Neural cell (in vitro differentiated cells): ENCODE measurements around the gene NOL9. TPM values are rescaled to one million over a fixed set of nuclear protein-coding genes. Genes with fewer than 3 reads are reported as not detected.
"Not testable (repeated sequence)": the region's sequence is repeated elsewhere in the genome, so short reads cannot be mapped to it uniquely, and the experiment has no call there.

Experiments used
- H2AFZ ChIP-seq: fragments of 200-600, 300-800 bp; sonication (generic), shearing (Covaris generic); 2 replicates; pipeline ENCODE4 v1.6.0; 2014; ENCODE audit warnings: low read depth, mild to moderate bottlenecking, antibody characterized with exemption, low read length, moderate library complexity
- H3F3A ChIP-seq: fragments of 200-600 bp; shearing (Covaris generic); 2 replicates; pipeline ENCODE4 v1.6.1; 2016; ENCODE audit warnings: mild to moderate bottlenecking, moderate library complexity, mixed read lengths, antibody characterized with exemption, low read length; ENCODE audit not compliant: insufficient read depth, poor library complexity, severe bottlenecking
- H3K27ac ChIP-seq: fragments of 200-600, 300-800 bp; sonication (generic), shearing (Covaris generic); 2 replicates; pipeline ENCODE4 v1.5.1; 2014; ENCODE audit warnings: mild to moderate bottlenecking, low read length, moderate library complexity
- H3K27me3 ChIP-seq: fragments of 300-800, 200-600 bp; sonication (generic), shearing (Covaris generic); 2 replicates; pipeline ENCODE4 v1.6.0; 2014; ENCODE audit warnings: mild to moderate bottlenecking, low read depth, low read length, moderate library complexity; ENCODE audit not compliant: insufficient read depth
- H3K36me3 ChIP-seq: fragments of 300-800, 200-600 bp; sonication (generic), shearing (Covaris generic); 2 replicates; pipeline ENCODE4 v1.5.1; 2014; ENCODE audit warnings: mild to moderate bottlenecking, antibody characterized with exemption, low read length, moderate library complexity; ENCODE audit not compliant: insufficient read depth
- H3K4me2 ChIP-seq: fragments of 300-800, 200-600 bp; sonication (generic), shearing (Covaris generic); 2 replicates; pipeline ENCODE4 v1.6.0; 2014; ENCODE audit warnings: mild to moderate bottlenecking, low read length
- H3K4me3 ChIP-seq: fragments of 300-800, 200-600 bp; sonication (generic), shearing (Covaris generic); 2 replicates; pipeline ENCODE4 v1.5.1; 2014; ENCODE audit warnings: mild to moderate bottlenecking, low read length, moderate library complexity
- H3K79me2 ChIP-seq: fragments of 200-600 bp; shearing (Covaris generic); replicated peaks from 2 replicates; pipeline ENCODE4 v1.6.0; 2014; ENCODE audit warnings: mild to moderate bottlenecking, low read length, moderate library complexity; ENCODE audit not compliant: insufficient read depth
- H3K9ac ChIP-seq: fragments of 300-800, 200-600 bp; sonication (generic), shearing (Covaris generic); 2 replicates; pipeline ENCODE4 v1.6.1; 2016; ENCODE audit warnings: mild to moderate bottlenecking, low read length, mixed read lengths
- H3K9me2 ChIP-seq: fragments of 200-600 bp; shearing (Covaris generic); 2 replicates; pipeline ENCODE4 v1.6.1; 2016; ENCODE audit warnings: mild to moderate bottlenecking, low read length, mixed read lengths; ENCODE audit not compliant: insufficient read depth
- H3K9me3 ChIP-seq: fragments of 200-600, 300-800 bp; sonication (generic), shearing (Covaris generic); 2 replicates; pipeline ENCODE4 v1.6.1; 2016; ENCODE audit warnings: mild to moderate bottlenecking, mixed run types, low read length, moderate library complexity, mixed read lengths
- H4K20me1 ChIP-seq: fragments of 200-600 bp; shearing (Covaris generic); 2 replicates; pipeline ENCODE4 v1.6.1; 2016; ENCODE audit warnings: mild to moderate bottlenecking, mixed run types; ENCODE audit not compliant: insufficient read depth
- EP300 ChIP-seq: fragments of 450-650 bp; conservative IDR thresholded peaks from 2 replicates; pipeline ENCODE4 v1.6.1; 2014; ENCODE audit warnings: antibody characterized with exemption, mild to moderate bottlenecking, moderate library complexity; ENCODE audit not compliant: poor library complexity, severe bottlenecking
- EZH2 ChIP-seq: fragments of 200-600, 300-800 bp; shearing (Covaris generic), sonication (generic); IDR thresholded peaks from 2 replicates; pipeline ENCODE4 v1.6.1; 2014; ENCODE audit warnings: antibody characterized with exemption, low read length, borderline replicate concordance, mild to moderate bottlenecking; ENCODE audit not compliant: insufficient read depth, poor library complexity, severe bottlenecking
- MXI1 ChIP-seq: fragments of 450-650 bp; conservative IDR thresholded peaks from 2 replicates; pipeline ENCODE4 v1.6.1; 2014; ENCODE audit warnings: antibody characterized with exemption, mild to moderate bottlenecking; ENCODE audit not compliant: poor library complexity, severe bottlenecking
- POLR2AphosphoS5 ChIP-seq: IDR thresholded peaks from 2 replicates; pipeline ENCODE4 v1.6.1; 2012
- RAD21 ChIP-seq: fragments of 450-650 bp; conservative IDR thresholded peaks from 2 replicates; pipeline ENCODE4 v1.6.1; 2014; ENCODE audit warnings: antibody characterized with exemption, mild to moderate bottlenecking, moderate library complexity
- SMC3 ChIP-seq: fragments of 450-650 bp; conservative IDR thresholded peaks from 2 replicates; pipeline ENCODE4 v1.6.1; 2014; ENCODE audit warnings: antibody characterized with exemption, mild to moderate bottlenecking, moderate library complexity; ENCODE audit not compliant: poor library complexity
- TAF1 ChIP-seq: IDR thresholded peaks from 2 replicates; pipeline ENCODE4 v1.6.1; 2012; ENCODE audit warnings: low read depth
- polyA plus RNA-seq: library from polyadenylated mRNA; depleted of rRNA; stranded (reverse); fragments of >200 nt; gene quantifications from 2 replicates; pipeline ENCODE4 v1.2.3, GENCODE V29; 2014
- TF ChIP-seq, protein P1 (sequence below): IDR thresholded peaks from 2 replicates; pipeline ENCODE4 v1.6.1; 2012; ENCODE audit warnings: borderline replicate concordance
- TF ChIP-seq, protein P2 (sequence below): fragments of 450-650 bp; IDR thresholded peaks from 2 replicates; pipeline ENCODE4 v1.5.1; 2014; ENCODE audit warnings: antibody characterized with exemption, mild to moderate bottlenecking, moderate library complexity; ENCODE audit not compliant: poor library complexity, severe bottlenecking

Gene NOL9
- polyA plus RNA-seq, 1 donor from 2014 or later = 30.7 TPM

DNA sequence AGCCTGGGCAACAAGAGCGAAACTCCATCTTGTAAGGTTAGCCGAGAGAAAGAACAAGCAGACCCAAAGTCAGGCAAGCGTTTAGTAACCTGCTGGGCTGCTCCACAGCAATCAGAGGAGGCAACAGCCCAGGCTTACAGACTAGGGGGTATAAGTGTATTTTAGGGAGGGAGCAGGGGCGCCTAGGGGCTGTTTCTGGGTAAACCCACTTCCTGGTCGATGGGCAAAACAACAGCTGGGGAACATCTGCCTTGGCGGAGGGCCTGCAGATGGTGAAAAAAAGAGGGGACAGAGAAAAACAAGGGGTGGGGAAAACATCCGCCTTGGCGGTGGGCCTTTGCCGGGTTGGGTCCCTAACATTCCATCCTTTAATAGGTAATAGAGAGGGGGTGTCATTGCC is 6.0 kb upstream of the NOL9 start:
- Histone ChIP-seq H3K9ac (no peak overlapping the region), H3F3A (no peaks in the 10 kb centered on the region), H3K27ac (no peak overlapping the region), H3K9me3 (no peaks in the 10 kb centered on the region), H3K9me2 (no peaks in the 10 kb centered on the region), H3K36me3 (no peaks in the 10 kb centered on the region), H3K4me3 (no peak overlapping the region), H3K27me3 (no peaks in the 10 kb centered on the region), H3K79me2 (no peaks in the 10 kb centered on the region), H4K20me1 (no peaks in the 10 kb centered on the region), H3K4me2 (no peak overlapping the region), H2AFZ (no peak overlapping the region)
- TF ChIP-seq MXI1 = no peak
- TF ChIP-seq, protein P1, sequence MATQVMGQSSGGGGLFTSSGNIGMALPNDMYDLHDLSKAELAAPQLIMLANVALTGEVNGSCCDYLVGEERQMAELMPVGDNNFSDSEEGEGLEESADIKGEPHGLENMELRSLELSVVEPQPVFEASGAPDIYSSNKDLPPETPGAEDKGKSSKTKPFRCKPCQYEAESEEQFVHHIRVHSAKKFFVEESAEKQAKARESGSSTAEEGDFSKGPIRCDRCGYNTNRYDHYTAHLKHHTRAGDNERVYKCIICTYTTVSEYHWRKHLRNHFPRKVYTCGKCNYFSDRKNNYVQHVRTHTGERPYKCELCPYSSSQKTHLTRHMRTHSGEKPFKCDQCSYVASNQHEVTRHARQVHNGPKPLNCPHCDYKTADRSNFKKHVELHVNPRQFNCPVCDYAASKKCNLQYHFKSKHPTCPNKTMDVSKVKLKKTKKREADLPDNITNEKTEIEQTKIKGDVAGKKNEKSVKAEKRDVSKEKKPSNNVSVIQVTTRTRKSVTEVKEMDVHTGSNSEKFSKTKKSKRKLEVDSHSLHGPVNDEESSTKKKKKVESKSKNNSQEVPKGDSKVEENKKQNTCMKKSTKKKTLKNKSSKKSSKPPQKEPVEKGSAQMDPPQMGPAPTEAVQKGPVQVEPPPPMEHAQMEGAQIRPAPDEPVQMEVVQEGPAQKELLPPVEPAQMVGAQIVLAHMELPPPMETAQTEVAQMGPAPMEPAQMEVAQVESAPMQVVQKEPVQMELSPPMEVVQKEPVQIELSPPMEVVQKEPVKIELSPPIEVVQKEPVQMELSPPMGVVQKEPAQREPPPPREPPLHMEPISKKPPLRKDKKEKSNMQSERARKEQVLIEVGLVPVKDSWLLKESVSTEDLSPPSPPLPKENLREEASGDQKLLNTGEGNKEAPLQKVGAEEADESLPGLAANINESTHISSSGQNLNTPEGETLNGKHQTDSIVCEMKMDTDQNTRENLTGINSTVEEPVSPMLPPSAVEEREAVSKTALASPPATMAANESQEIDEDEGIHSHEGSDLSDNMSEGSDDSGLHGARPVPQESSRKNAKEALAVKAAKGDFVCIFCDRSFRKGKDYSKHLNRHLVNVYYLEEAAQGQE = no peak
- no peak for TF ChIP-seq SMC3
- TF ChIP-seq, protein P2, sequence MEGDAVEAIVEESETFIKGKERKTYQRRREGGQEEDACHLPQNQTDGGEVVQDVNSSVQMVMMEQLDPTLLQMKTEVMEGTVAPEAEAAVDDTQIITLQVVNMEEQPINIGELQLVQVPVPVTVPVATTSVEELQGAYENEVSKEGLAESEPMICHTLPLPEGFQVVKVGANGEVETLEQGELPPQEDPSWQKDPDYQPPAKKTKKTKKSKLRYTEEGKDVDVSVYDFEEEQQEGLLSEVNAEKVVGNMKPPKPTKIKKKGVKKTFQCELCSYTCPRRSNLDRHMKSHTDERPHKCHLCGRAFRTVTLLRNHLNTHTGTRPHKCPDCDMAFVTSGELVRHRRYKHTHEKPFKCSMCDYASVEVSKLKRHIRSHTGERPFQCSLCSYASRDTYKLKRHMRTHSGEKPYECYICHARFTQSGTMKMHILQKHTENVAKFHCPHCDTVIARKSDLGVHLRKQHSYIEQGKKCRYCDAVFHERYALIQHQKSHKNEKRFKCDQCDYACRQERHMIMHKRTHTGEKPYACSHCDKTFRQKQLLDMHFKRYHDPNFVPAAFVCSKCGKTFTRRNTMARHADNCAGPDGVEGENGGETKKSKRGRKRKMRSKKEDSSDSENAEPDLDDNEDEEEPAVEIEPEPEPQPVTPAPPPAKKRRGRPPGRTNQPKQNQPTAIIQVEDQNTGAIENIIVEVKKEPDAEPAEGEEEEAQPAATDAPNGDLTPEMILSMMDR = no peak
- TF ChIP-seq EP300 = no peak
- TF ChIP-seq TAF1 = no peak
- no peak for TF ChIP-seq POLR2AphosphoS5
- no peak for TF ChIP-seq EZH2
- TF ChIP-seq RAD21 = no peak

DNA sequence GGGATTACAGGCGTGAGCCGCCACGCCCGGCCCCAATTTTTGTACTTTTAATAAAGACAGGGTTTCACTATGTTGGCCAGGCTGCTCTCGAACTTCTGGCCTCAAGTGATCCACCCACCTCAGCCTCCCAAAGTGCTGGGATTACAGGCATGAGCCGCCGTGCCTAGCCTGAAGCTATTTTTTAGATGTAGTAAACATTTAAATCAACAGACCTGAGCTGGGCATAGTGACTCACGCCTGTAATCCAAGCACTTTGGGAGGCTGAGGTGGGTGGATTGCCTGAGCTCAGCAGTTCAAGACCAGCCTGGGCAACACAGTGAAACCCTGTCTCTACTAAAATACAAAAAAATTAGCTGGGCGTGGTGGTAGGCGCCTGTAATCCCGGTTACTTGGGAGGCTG is 4.8 kb upstream of the NOL9 start:
- not testable (repeated sequence) for H3K9me3 ChIP-seq, H3K4me2 ChIP-seq, H3K36me3 ChIP-seq, H3K79me2 ChIP-seq, H3K27ac ChIP-seq, H2AFZ ChIP-seq, H4K20me1 ChIP-seq, H3K4me3 ChIP-seq, H3K9me2 ChIP-seq, H3K27me3 ChIP-seq, H3F3A ChIP-seq, H3K9ac ChIP-seq

DNA sequence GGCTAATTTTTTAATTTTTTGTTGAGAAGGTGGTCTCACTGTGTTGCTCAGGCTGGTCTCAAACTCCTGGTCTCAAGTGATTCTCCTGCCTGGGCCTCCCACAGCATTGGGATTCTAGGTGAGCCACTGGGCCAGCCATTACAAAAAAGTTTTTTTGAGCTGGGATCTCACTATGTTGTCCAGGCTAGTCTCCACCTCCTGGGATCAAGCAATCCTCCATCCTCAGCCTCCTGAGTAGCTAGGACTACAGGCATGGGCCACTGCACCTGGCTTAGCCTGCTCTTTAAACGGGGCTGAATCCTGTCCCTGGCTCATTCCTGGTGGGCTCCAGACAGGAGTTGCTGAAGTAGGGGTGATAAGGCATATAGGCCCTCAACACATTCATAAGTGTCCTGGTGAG is 3.3 kb upstream of the NOL9 start:
- Histone ChIP-seq H3K9me2 (no peaks in the 10 kb centered on the region), H3K27ac (no peak overlapping the region), H3K9me3 (no peaks in the 10 kb centered on the region), H3F3A (no peaks in the 10 kb centered on the region), H3K4me2 (no peak overlapping the region), H3K27me3 (no peaks in the 10 kb centered on the region), H2AFZ (no peak overlapping the region), H3K9ac (no peak overlapping the region), H3K79me2 (peaks cover 15% of the 10 kb centered on the region), H3K4me3 (no peak overlapping the region), H3K36me3 (no peaks in the 10 kb centered on the region), H4K20me1 (no peaks in the 10 kb centered on the region)
- TF ChIP-seq POLR2AphosphoS5 (no peak), SMC3 (no peak), TAF1 (no peak), EP300 (no peak), RAD21 (no peak), MXI1 (no peak), EZH2 (no peak)
- TF ChIP-seq, protein P1 = no peak
- TF ChIP-seq, protein P2 = no peak
